ENCODE measurements around the gene CRIP2. TPM values are rescaled to one million over a fixed set of nuclear protein-coding genes. Genes with fewer than 3 reads are reported as not detected.

Gene CRIP2
- total RNA-seq, 1 donor from 2014 or later = 0.37 TPM

- Mint-ChIP-seq H3K9me3 (no peaks in the 10 kb centered on the region), H3K4me3 (no peak overlapping the region), H3K27me3 (no peaks in the 10 kb centered on the region)
Observed at GRCh38 chr14:105464501-105464900, 10.1 kb upstream of the CRIP2 start.

GRCh38 chr14:105465209-105466031 lies 9.2 kb upstream of the CRIP2 start:
- H3K4me3 Mint-ChIP-seq = no peak overlapping the region
- intact Hi-C loops (cut with micrococcal nuclease) = no loop called here
- H3K27me3 Mint-ChIP-seq = no peaks in the 10 kb centered on the region
- no peaks in the 10 kb centered on the region for H3K4me1 Mint-ChIP-seq
- no peaks in the 10 kb centered on the region for H3K9me3 Mint-ChIP-seq
- peaks cover 11% of the 10 kb centered on the region for H3K36me3 Mint-ChIP-seq (ENCODE audit: low read depth)
- DNase-seq = no peak
- H3K27ac Mint-ChIP-seq = no peak overlapping the region

More at GRCh38 chr14:105464501-105464900, 10.1 kb upstream of the CRIP2 start:
- peaks cover 10% of the 10 kb centered on the region for H3K36me3 Mint-ChIP-seq (ENCODE audit: low read depth)
- H3K27ac Mint-ChIP-seq = no peak overlapping the region
- DNase-seq = no peak
- H3K4me1 Mint-ChIP-seq = no peaks in the 10 kb centered on the region
- intact Hi-C loops (cut with micrococcal nuclease) = no loop called here

GRCh38 chr14:105466531-105467248 lies 7.9 kb upstream of the CRIP2 start:
- Mint-ChIP-seq H3K4me1 (no peaks in the 10 kb centered on the region), H3K27me3 (no peaks in the 10 kb centered on the region), H3K27ac (no peak overlapping the region), H3K4me3 (no peak overlapping the region), H3K9me3 (no peaks in the 10 kb centered on the region), H3K36me3 (ENCODE audit: low read depth) (peaks cover 6% of the 10 kb centered on the region)
- intact Hi-C loops (cut with micrococcal nuclease) = no loop called here
- no peak for DNase-seq

GRCh38 chr14:105467249-105467941 lies 7.2 kb upstream of the CRIP2 start:
- Mint-ChIP-seq H3K36me3 (ENCODE audit: low read depth) (peaks cover 5% of the 10 kb centered on the region), H3K4me1 (no peaks in the 10 kb centered on the region), H3K9me3 (no peaks in the 10 kb centered on the region), H3K27ac (no peak overlapping the region), H3K4me3 (no peak overlapping the region), H3K27me3 (no peaks in the 10 kb centered on the region)
- intact Hi-C loops (cut with micrococcal nuclease) = no loop called here
- no peak for DNase-seq

GRCh38 chr14:105467942-105468471 lies 6.6 kb upstream of the CRIP2 start:
- no peak overlapping the region for H3K27ac Mint-ChIP-seq
- no peaks in the 10 kb centered on the region for H3K27me3 Mint-ChIP-seq
- no peaks in the 10 kb centered on the region for H3K9me3 Mint-ChIP-seq
- no peak overlapping the region for H3K4me3 Mint-ChIP-seq
- intact Hi-C loops (cut with micrococcal nuclease) = no loop called here
- H3K36me3 Mint-ChIP-seq (ENCODE audit: low read depth) = peaks cover 4% of the 10 kb centered on the region
- no peaks in the 10 kb centered on the region for H3K4me1 Mint-ChIP-seq
- no peak for DNase-seq

- H3K36me3 Mint-ChIP-seq (ENCODE audit: low read depth) = peaks cover 3% of the 10 kb centered on the region
- H3K27ac Mint-ChIP-seq = no peak overlapping the region
- no peak for DNase-seq
- no peak overlapping the region for H3K4me3 Mint-ChIP-seq
- intact Hi-C loops (cut with micrococcal nuclease) = no loop called here
- no peaks in the 10 kb centered on the region for H3K9me3 Mint-ChIP-seq
- H3K27me3 Mint-ChIP-seq = no peaks in the 10 kb centered on the region
- H3K4me1 Mint-ChIP-seq = no peaks in the 10 kb centered on the region
Observed at GRCh38 chr14:105468621-105469241, 5.9 kb upstream of the CRIP2 start.

GRCh38 chr14:105469456-105470349 lies 4.9 kb upstream of the CRIP2 start:
- H3K4me3 Mint-ChIP-seq = no peak overlapping the region
- no peak for DNase-seq
- H3K9me3 Mint-ChIP-seq = no peaks in the 10 kb centered on the region
- H3K4me1 Mint-ChIP-seq = no peaks in the 10 kb centered on the region
- no peaks in the 10 kb centered on the region for H3K27me3 Mint-ChIP-seq
- no peak overlapping the region for H3K27ac Mint-ChIP-seq
- peaks cover 3% of the 10 kb centered on the region for H3K36me3 Mint-ChIP-seq (ENCODE audit: low read depth)
- intact Hi-C loops (cut with micrococcal nuclease) = loop anchor here (10.0 kb wide), 1 partner anchor 55 kb away; the partner anchor contains the start of gene TMEM121

- intact Hi-C loops (cut with micrococcal nuclease) = loop anchor here (10.0 kb wide), 1 partner anchor 54 kb away; the partner anchor contains the start of gene TMEM121
- no peaks in the 10 kb centered on the region for H3K4me1 Mint-ChIP-seq
- no peak for DNase-seq
- H3K9me3 Mint-ChIP-seq = no peaks in the 10 kb centered on the region
- no peak overlapping the region for H3K27ac Mint-ChIP-seq
- H3K4me3 Mint-ChIP-seq = no peak overlapping the region
- H3K36me3 Mint-ChIP-seq (ENCODE audit: low read depth) = peaks cover 2% of the 10 kb centered on the region
- no peaks in the 10 kb centered on the region for H3K27me3 Mint-ChIP-seq
Observed at GRCh38 chr14:105470350-105471296, 4.0 kb upstream of the CRIP2 start.

- peaks cover 2% of the 10 kb centered on the region for H3K36me3 Mint-ChIP-seq (ENCODE audit: low read depth)
- H3K27me3 Mint-ChIP-seq = no peaks in the 10 kb centered on the region
- no peaks in the 10 kb centered on the region for H3K9me3 Mint-ChIP-seq
- intact Hi-C loops (cut with micrococcal nuclease) = loop anchor here (10.0 kb wide), 1 partner anchor 53 kb away; the partner anchor contains the start of gene TMEM121
- DNase-seq = no peak
- H3K27ac Mint-ChIP-seq = no peak overlapping the region
- no peak overlapping the region for H3K4me3 Mint-ChIP-seq
- H3K4me1 Mint-ChIP-seq = no peaks in the 10 kb centered on the region
Observed at GRCh38 chr14:105471297-105471821, 3.3 kb upstream of the CRIP2 start.

GRCh38 chr14:105471823-105472485 lies 2.7 kb upstream of the CRIP2 start:
- Mint-ChIP-seq H3K4me3 (no peak overlapping the region), H3K36me3 (ENCODE audit: low read depth) (peaks cover 2% of the 10 kb centered on the region)

GRCh38 chr14:105472486-105472991 lies 2.1 kb upstream of the CRIP2 start:
- H3K9me3 Mint-ChIP-seq = peaks cover 4% of the 10 kb centered on the region
- H3K4me1 Mint-ChIP-seq = peaks cover 5% of the 10 kb centered on the region
- H3K36me3 Mint-ChIP-seq (ENCODE audit: low read depth) = peaks cover 3% of the 10 kb centered on the region
- no peak overlapping the region for H3K4me3 Mint-ChIP-seq
- H3K27ac Mint-ChIP-seq = no peak overlapping the region
- DNase-seq = no peak
- intact Hi-C loops (cut with micrococcal nuclease) = loop anchor here (10.0 kb wide), 1 partner anchor 52 kb away; the partner anchor contains the start of gene TMEM121
- peaks cover 10% of the 10 kb centered on the region for H3K27me3 Mint-ChIP-seq

More at GRCh38 chr14:105471823-105472485, 2.7 kb upstream of the CRIP2 start:
- no peak for DNase-seq
- intact Hi-C loops (cut with micrococcal nuclease) = loop anchor here (10.0 kb wide), 1 partner anchor 53 kb away; the partner anchor contains the start of gene TMEM121
- H3K27ac Mint-ChIP-seq = no peak overlapping the region
- H3K4me1 Mint-ChIP-seq = no peaks in the 10 kb centered on the region
- no peaks in the 10 kb centered on the region for H3K9me3 Mint-ChIP-seq
- H3K27me3 Mint-ChIP-seq = peaks cover 4% of the 10 kb centered on the region

Measured in activated CD4-positive, alpha-beta T cell treated with anti-CD3 and anti-CD28 coated beads, Interleukin-2, amount 10 ng/mL, durations not matched to agents 24 days and 14 days (primary cell).